Kidney (tissue), 14 donors: ENCODE measurements around the gene MPDZ. TPM values are rescaled to one million over a fixed set of nuclear protein-coding genes. Genes with fewer than 3 reads are reported as not detected.

Source experiments
- DNase-seq, 5 donors: peaks; one replicate each; pipeline ENCODE4 v3.0.0-alpha.2; 2013 to 2020
- FAIRE-seq: peaks from 2 replicates; lab custom pipeline; 2012; peaks lifted over from hg19 to GRCh38; lab: Jason Lieb, UNC
- H3K27ac ChIP-seq, 2 donors: one replicate each; pipeline ENCODE4 v1.7.0; 2013; ENCODE audit warnings: low read depth in 2 of 2, low read length in 2 of 2, inconsistent platforms in 1 of 2
- H3K27me3 ChIP-seq: one replicate; pipeline ENCODE4 v1.7.1; 2013; ENCODE audit warnings: low read length, inconsistent platforms; ENCODE audit not compliant: control insufficient read depth, insufficient read depth
- H3K36me3 ChIP-seq, 3 donors: one replicate each; pipeline versions ENCODE4 v1.7.0 to v1.7.1; 2013; ENCODE audit warnings: low read length in 3 of 3, control low read depth in 1 of 3, inconsistent platforms in 1 of 3; ENCODE audit not compliant: insufficient read depth in 3 of 3, control insufficient read depth in 2 of 3
- H3K4me1 ChIP-seq, 3 donors: one replicate each; pipeline versions ENCODE4 v1.7.0 to v1.7.1; 2013; ENCODE audit warnings: low read length in 3 of 3, inconsistent platforms in 1 of 3, low read depth in 1 of 3; ENCODE audit not compliant: control insufficient read depth in 2 of 3, insufficient read depth in 2 of 3
- H3K4me3 ChIP-seq, 3 donors: one replicate each; pipeline versions ENCODE4 v1.7.0 to v1.8.1; 2013; ENCODE audit warnings: low read length in 3 of 3, control low read depth in 1 of 3, inconsistent platforms in 1 of 3
- H3K9ac ChIP-seq, 3 donors: one replicate each; pipeline versions ENCODE4 v1.7.0 to v1.7.1; 2013; ENCODE audit warnings: low read length in 3 of 3, control low read depth in 1 of 3, inconsistent platforms in 1 of 3
- H3K9me3 ChIP-seq, 3 donors: one replicate each; pipeline versions ENCODE4 v1.7.0 to v1.7.1; 2013; ENCODE audit warnings: low read length in 3 of 3, control low read depth in 1 of 3, inconsistent platforms in 1 of 3; ENCODE audit not compliant: control insufficient read depth in 2 of 3, insufficient read depth in 1 of 3
- intact Hi-C: fragments of 100-400 bp; cut with DNase I; formaldehyde crosslinking; loops from one replicate; pipeline ENCODE4 v1.11.1; 2022
- polyA plus RNA-seq: library from polyadenylated mRNA; stranded (reverse); fragments of 350-450 nt; fragmentation: Illumina TruSeq; extraction: RNeasy Lipid Tissue Mini Kit (QIAGEN cat#74804); gene quantifications from one replicate; pipeline ENCODE4 v1.2.3, GENCODE V29; 2014; ENCODE audit warnings: low read depth, low replicate concordance; ENCODE audit not compliant: insufficient read depth
- total RNA-seq: library from RNA; stranded (reverse); fragmentation: NEBNext Ultra II Directional; extraction: Animal tissue kit (Norgen Biotek cat#: 25700); gene quantifications from one replicate; pipeline ENCODE4 v1.2.1, GENCODE V29; 2021
- TF ChIP-seq, protein P1 (sequence below): IDR thresholded peaks from 3 replicates; pipeline ENCODE4 v1.5.1; 2012; ENCODE audit warnings: mild to moderate bottlenecking, moderate library complexity, borderline replicate concordance; ENCODE audit not compliant: insufficient read depth; ENCODE audit errors: extremely low read depth
- donor health status: control.
- donor health status: control.
- donor health status: control.
- donor health status: control.
- donor health status: control.
- donor health status: DM: yes; HTN: yes; CAD: no.
- donor health status: Normal renal cell carcinoma (clear cell type).

MPDZ gene
- total and polyA plus RNA-seq, 2 donors from 2014 or later, result 18.5 to 25.1 TPM

DNA sequence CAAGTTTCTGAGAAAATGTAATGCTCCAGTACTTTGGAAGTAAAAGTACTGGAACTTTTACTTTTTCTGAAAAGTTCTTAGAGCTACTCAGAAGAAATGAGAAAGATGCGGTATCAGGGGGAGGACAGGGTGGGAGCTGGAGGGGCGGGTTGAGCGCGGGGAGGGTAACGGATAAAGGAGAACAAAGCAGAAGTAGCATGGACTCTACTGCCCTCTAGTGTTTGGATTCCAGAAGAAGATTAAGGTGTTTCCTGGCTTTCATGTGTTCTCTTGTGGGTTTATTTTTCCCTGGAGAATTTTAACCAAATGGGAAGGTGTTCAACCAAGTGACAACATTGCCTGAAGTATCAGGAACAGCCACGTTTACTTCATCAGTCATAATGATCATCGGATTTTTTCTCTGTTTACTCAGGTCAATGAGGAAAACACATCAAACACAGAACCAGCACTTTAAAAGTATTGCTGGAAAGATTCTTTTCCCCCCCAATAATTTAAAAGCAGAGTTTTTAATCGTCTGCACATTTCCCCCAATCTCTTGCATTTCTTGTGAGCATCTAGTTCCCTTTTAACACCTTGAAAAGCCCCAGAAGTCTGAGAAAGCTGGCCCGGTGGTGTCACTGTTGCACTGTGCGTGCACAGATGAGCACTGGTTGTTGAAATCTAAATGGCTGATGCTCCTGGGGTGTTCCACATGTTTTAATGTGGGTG lies 190.6 kb downstream of the MPDZ start:
- intact Hi-C loops, result no loop called here
- no peak overlapping the region for H3K9ac ChIP-seq
- no peaks in the 10 kb centered on the region for H3K4me1 ChIP-seq
- TF ChIP-seq, protein P1, sequence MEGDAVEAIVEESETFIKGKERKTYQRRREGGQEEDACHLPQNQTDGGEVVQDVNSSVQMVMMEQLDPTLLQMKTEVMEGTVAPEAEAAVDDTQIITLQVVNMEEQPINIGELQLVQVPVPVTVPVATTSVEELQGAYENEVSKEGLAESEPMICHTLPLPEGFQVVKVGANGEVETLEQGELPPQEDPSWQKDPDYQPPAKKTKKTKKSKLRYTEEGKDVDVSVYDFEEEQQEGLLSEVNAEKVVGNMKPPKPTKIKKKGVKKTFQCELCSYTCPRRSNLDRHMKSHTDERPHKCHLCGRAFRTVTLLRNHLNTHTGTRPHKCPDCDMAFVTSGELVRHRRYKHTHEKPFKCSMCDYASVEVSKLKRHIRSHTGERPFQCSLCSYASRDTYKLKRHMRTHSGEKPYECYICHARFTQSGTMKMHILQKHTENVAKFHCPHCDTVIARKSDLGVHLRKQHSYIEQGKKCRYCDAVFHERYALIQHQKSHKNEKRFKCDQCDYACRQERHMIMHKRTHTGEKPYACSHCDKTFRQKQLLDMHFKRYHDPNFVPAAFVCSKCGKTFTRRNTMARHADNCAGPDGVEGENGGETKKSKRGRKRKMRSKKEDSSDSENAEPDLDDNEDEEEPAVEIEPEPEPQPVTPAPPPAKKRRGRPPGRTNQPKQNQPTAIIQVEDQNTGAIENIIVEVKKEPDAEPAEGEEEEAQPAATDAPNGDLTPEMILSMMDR, result peak; percentile 55
- no peaks in the 10 kb centered on the region for H3K27me3 ChIP-seq
- no peak overlapping the region for H3K27ac ChIP-seq
- no peak overlapping the region for H3K4me3 ChIP-seq
- FAIRE-seq, result no peak
- H3K36me3 ChIP-seq, result no peaks in the 10 kb centered on the region
- DNase-seq, result peak in 4 of 5 donors; percentile 33 to 84 (median 56)
- H3K9me3 ChIP-seq, result no peaks in the 10 kb centered on the region

DNA sequence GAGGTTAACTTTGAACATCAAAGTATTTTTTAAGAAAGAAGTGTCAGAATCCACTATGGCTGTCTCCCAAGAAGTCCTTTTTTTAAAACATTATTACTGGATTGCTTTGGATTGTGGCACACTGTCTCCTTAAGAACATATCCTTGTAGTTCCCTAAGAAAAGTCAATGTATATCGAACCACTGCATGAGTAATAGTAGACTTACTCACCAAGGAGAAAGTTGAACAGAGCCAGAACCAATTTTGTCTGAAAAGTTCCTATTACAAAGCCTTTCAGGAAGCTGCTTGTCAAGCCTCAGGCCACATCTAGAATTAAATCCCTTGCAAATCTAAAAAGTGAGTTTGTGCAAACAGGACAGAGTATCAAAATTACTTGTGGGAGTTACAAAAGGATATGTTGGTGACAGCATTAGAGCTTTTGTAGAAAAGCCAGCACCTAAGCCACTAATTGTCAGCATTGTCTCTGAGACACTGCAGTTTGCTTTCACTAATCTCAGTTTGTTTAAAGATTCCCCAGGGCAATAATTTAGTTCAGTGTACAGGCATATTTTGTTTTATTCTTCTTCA lies 195.4 kb downstream of the MPDZ start:
- Histone ChIP-seq H3K4me1 (no peaks in the 10 kb centered on the region), H3K9me3 (no peaks in the 10 kb centered on the region), H3K36me3 (no peaks in the 10 kb centered on the region), H3K27me3 (no peaks in the 10 kb centered on the region), H3K9ac (no peak overlapping the region), H3K27ac (no peak overlapping the region), H3K4me3 (no peak overlapping the region)
- DNase-seq, result no peak
- intact Hi-C loops, result no loop called here
- no peak for FAIRE-seq
- TF ChIP-seq, protein P1, result no peak

DNA sequence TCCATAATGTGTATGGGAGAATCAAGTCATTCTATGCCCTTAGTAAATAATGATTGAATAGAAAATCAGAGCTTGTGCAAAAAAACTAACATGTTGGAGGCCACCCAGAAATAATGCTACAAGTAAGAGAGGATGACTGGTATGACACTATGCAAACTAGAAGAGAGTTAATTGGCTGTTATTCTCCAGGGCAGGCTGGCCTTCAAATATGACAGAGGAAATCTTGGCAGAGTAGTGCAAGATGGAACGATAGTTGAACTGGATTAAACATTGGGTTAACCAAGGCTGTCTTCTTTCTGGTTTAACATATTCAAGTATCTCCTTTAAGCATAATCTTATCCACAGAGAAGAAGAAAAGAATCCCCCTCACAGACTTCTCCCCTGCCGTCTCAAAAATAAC lies 196.1 kb downstream of the MPDZ start:
- TF ChIP-seq, protein P1, result no peak
- no peaks in the 10 kb centered on the region for H3K27me3 ChIP-seq
- H3K4me1 ChIP-seq, result no peaks in the 10 kb centered on the region
- intact Hi-C loops, result no loop called here
- no peak overlapping the region for H3K4me3 ChIP-seq
- no peaks in the 10 kb centered on the region for H3K36me3 ChIP-seq
- H3K9ac ChIP-seq, result no peak overlapping the region
- DNase-seq (no peak), FAIRE-seq (no peak)
- H3K27ac ChIP-seq, result no peak overlapping the region
- no peaks in the 10 kb centered on the region for H3K9me3 ChIP-seq
